RWPE1 (cell line): ENCODE measurements around the gene ASIC1.

Experiments
- CTCF ChIA-PET: fragments of 350-600 bp; sonication (Branson Sonifier 250); formaldehyde crosslinking; extraction: SDS; loops from one replicate; lab custom pipeline; 2021; lab: Yijun Ruan, JAX
- POLR2A ChIA-PET: fragments of 400-600 bp; formaldehyde crosslinking; extraction: SDS; loops from one replicate; lab custom pipeline; 2020; ENCODE audit warnings: antibody characterized with exemption; ENCODE audit not compliant: low non-redundant PET; lab: Yijun Ruan, JAX
- DNase-seq: peaks from one replicate; pipeline ENCODE4 v3.0.0; 2012; ENCODE audit warnings: low spot score
- H3K27ac ChIP-seq: fragments of 450-650 bp; 2 replicates; pipeline ENCODE4 v1.5.1; 2017
- TF ChIP-seq, protein P1 (sequence below): fragments of 450-650 bp; conservative IDR thresholded peaks from 2 replicates; pipeline ENCODE4 v1.5.1; 2017; ENCODE audit warnings: low read depth, mild to moderate bottlenecking

ASIC1 gene

GRCh38 chr12:50127546-50127945, 70.2 kb downstream of the ASIC1 start:
- ChIA-PET CTCF (no interaction called here), POLR2A (interaction anchor here (0.6 to 1.0 kb wide), 2 partner anchors 11 to 15 kb away, joined by 3 to 11 read pairs; partner anchors contain the start of gene COX14)
- DNase-seq, result no peak
- H3K27ac ChIP-seq, result peak overlapping the region; percentile 54
- TF ChIP-seq, protein P1, sequence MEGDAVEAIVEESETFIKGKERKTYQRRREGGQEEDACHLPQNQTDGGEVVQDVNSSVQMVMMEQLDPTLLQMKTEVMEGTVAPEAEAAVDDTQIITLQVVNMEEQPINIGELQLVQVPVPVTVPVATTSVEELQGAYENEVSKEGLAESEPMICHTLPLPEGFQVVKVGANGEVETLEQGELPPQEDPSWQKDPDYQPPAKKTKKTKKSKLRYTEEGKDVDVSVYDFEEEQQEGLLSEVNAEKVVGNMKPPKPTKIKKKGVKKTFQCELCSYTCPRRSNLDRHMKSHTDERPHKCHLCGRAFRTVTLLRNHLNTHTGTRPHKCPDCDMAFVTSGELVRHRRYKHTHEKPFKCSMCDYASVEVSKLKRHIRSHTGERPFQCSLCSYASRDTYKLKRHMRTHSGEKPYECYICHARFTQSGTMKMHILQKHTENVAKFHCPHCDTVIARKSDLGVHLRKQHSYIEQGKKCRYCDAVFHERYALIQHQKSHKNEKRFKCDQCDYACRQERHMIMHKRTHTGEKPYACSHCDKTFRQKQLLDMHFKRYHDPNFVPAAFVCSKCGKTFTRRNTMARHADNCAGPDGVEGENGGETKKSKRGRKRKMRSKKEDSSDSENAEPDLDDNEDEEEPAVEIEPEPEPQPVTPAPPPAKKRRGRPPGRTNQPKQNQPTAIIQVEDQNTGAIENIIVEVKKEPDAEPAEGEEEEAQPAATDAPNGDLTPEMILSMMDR, result no peak

DNA sequence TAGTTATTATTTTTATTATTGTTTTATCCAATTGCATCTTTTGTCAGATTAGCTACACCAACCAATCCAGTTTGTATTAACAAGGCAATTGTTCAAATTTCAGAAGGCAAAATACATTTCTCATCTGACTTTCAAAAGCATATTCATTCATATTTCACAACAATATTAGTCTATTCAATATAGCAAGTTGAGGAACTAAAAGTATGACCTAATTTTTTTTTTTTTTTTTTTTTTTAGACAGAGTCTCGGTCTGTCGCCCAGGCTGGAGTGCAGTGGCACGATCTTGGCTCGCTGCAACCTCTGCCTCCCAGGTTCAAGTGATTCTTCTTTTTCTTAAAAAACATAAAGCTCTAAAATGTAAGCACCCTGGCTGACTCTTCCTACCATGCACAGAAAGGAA, 71.9 kb downstream of the ASIC1 start:
- ChIA-PET CTCF (interaction anchor here (0.6 to 1.6 kb wide), 2 partner anchors 14 to 46 kb away, joined by 4 to 6 read pairs; no protein-coding TSS in a partner anchor), POLR2A (interaction anchor here (0.7 kb wide), 1 partner anchor 43 kb away, joined by 7 read pairs; no protein-coding TSS in a partner anchor)
- no peak overlapping the region for H3K27ac ChIP-seq
- DNase-seq, result no peak
- TF ChIP-seq, protein P1, result no peak

DNA sequence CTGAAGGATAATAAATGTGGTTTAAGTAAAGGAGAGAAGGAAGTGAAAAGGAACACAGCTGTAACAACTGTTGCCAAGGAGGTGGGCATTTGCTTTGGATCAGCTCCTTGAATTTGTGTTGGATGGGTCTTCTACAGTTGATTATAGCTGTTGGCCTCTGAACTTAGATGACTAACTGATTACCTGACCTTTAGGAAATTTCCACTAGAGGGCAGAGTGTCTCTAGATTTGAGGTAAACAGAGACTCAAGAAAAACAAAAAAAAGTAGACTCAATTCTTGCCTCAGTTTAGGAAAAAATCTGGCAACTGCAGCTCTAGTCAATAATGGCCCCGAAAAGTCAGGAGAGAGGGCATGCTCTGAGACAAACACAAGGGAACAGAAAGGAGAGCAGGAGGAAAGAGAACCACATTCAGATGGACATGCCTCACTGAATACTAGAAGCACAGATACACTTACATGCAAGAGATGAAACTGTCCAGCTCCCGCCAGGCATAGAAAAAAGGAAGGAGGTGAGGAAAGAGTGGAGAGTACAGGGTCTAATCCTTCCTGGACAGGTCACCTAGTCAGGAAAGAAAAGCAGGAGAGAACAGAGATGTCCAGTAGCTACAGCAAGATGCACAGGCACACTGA, 75.2 kb downstream of the ASIC1 start:
- no peak for DNase-seq
- ChIA-PET CTCF (interaction anchor here (0.6 to 1.0 kb wide), 10 partner anchors 9 to 226 kb away, joined by 3 to 5 read pairs (median 3); no protein-coding TSS in a partner anchor), POLR2A (no interaction called here)
- no peak overlapping the region for H3K27ac ChIP-seq
- TF ChIP-seq, protein P1, result 0 out of 2 replicates have a peak, but pooled peaks have one; percentile 50
